Keratinocyte (primary cell): ENCODE measurements around the gene TCP11L2. TPM values are rescaled to one million over a fixed set of nuclear protein-coding genes. Genes with fewer than 3 reads are reported as not detected.
"Not testable (repeated sequence)": the region's sequence is repeated elsewhere in the genome, so short reads cannot be mapped to it uniquely, and the experiment has no call there.

Source experiments
- DNase-seq: peaks from one replicate; pipeline ENCODE4 v3.0.0-alpha.2; 2011; ENCODE audit warnings: low read depth, missing footprints, low spot score
- FAIRE-seq: peaks from 2 replicates; lab custom pipeline; 2011; peaks lifted over from hg19 to GRCh38; lab: Jason Lieb, UNC
- H2AFZ ChIP-seq: 2 replicates; pipeline ENCODE4 v1.6.0; 2012; ENCODE audit warnings: low read length, control low read depth, inconsistent platforms; ENCODE audit not compliant: control insufficient read depth
- H3K27ac ChIP-seq: 2 replicates; pipeline ENCODE4 v1.5.1; 2011; ENCODE audit warnings: low read length; ENCODE audit not compliant: control insufficient read depth, insufficient read depth
- H3K27me3 ChIP-seq: 3 replicates; pipeline ENCODE4 v1.6.0; 2011; ENCODE audit warnings: low read length; ENCODE audit not compliant: control insufficient read depth, insufficient read depth; ENCODE audit errors: extremely low read depth
- H3K36me3 ChIP-seq, 2 experiments: 2 replicates in 1 of 2; 3 replicates in 1 of 2; pipeline ENCODE4 v1.5.1; 2011; ENCODE audit warnings: low read length in 2 of 2, mild to moderate bottlenecking in 1 of 2; ENCODE audit not compliant: control insufficient read depth in 2 of 2, insufficient read depth in 2 of 2; ENCODE audit errors: extremely low read depth in 1 of 2
- H3K4me1 ChIP-seq: 3 replicates; pipeline ENCODE4 v1.5.1; 2011; ENCODE audit warnings: low read length; ENCODE audit not compliant: control insufficient read depth, insufficient read depth; ENCODE audit errors: extremely low read depth
- H3K4me2 ChIP-seq: 3 replicates; pipeline ENCODE4 v1.6.0; 2011; ENCODE audit warnings: low read depth, low read length; ENCODE audit not compliant: control insufficient read depth, insufficient read depth; ENCODE audit errors: extremely low read depth
- H3K4me3 ChIP-seq, 3 experiments: fragments of 200-600 bp in 1 of 3; sonication (generic) in 1 of 3; 2 replicates in 2 of 3; 3 replicates in 1 of 3; pipeline ENCODE4 v1.5.1; 2011 to 2016; ENCODE audit warnings: low read length in 3 of 3, mild to moderate bottlenecking in 3 of 3, control low read depth in 2 of 3, inconsistent platforms in 1 of 3, low read depth in 1 of 3, mixed read lengths in 1 of 3, mixed run types in 1 of 3, moderate library complexity in 1 of 3; ENCODE audit not compliant: control insufficient read depth in 2 of 3, insufficient read depth in 2 of 3; ENCODE audit errors: extremely low read depth in 1 of 3
- H3K79me2 ChIP-seq: 2 replicates; pipeline ENCODE4 v1.6.0; 2012; ENCODE audit warnings: low read length; ENCODE audit not compliant: control insufficient read depth, insufficient read depth
- H3K9ac ChIP-seq: 3 replicates; pipeline ENCODE4 v1.6.0; 2011; ENCODE audit warnings: low read length; ENCODE audit not compliant: control insufficient read depth, insufficient read depth; ENCODE audit errors: extremely low read depth
- H3K9me1 ChIP-seq: 3 replicates; pipeline ENCODE4 v1.6.0; 2011; ENCODE audit warnings: low read length; ENCODE audit not compliant: control insufficient read depth, insufficient read depth; ENCODE audit errors: extremely low read depth
- H3K9me3 ChIP-seq: 2 replicates; pipeline ENCODE4 v1.5.1; 2012; ENCODE audit warnings: low read depth, low read length; ENCODE audit not compliant: control insufficient read depth
- H4K20me1 ChIP-seq: 3 replicates; pipeline ENCODE4 v1.6.0; 2011; ENCODE audit warnings: low read length; ENCODE audit not compliant: control insufficient read depth, insufficient read depth; ENCODE audit errors: extremely low read depth
- CTCF ChIP-seq, 3 experiments: IDR thresholded peaks in 1 of 3; conservative IDR thresholded peaks in 1 of 3; optimal IDR thresholded peaks in 1 of 3; 2 replicates in 2 of 3; 3 replicates in 1 of 3; pipeline versions ENCODE3 to v1.5.1; 2011; ENCODE audit warnings: low read length in 3 of 3, mild to moderate bottlenecking in 3 of 3, moderate library complexity in 2 of 3, control low read depth in 1 of 3, inconsistent platforms in 1 of 3; ENCODE audit not compliant: insufficient read depth in 2 of 3; ENCODE audit errors: extremely low read depth in 1 of 3
- EZH2 ChIP-seq: IDR thresholded peaks from one replicate; pipeline ENCODE4 v1.6.1; 2012; ENCODE audit warnings: inconsistent platforms, mild to moderate bottlenecking, low read length, moderate library complexity
- dilution Hi-C: fragments of 300-500 bp; cut with MboI; formaldehyde crosslinking; loops from one replicate; pipeline ENCODE4 v1.7.0; 2020; ENCODE audit warnings: low sequenced_read_pairs; ENCODE audit not compliant: extremely low pct_ligation_motif_present
- polyA plus RNA-seq, 5 experiments: library from polyadenylated mRNA; depleted of rRNA in 3 of 5; stranded (reverse) in 3 of 5; stranded (forward) in 1 of 5; unstranded in 1 of 5; fragments of >200 nt; gene quantifications; 1 replicate in 1 of 5; 2 replicates in 3 of 5; 3 replicates in 1 of 5; pipeline versions ENCODE4 v1.2.1 to v1.2.3, GENCODE V29; 2011 to 2012; ENCODE audit warnings: missing spikeins in 2 of 5, low read depth in 1 of 5, low replicate concordance in 1 of 5

Gene TCP11L2
- polyA plus RNA-seq, 1 donor (not counting 4 experiments of a cell fraction or from before 2014, with no cell fraction given), result 6.1 TPM

GRCh38 chr12:106310687-106311086 lies 8.2 kb downstream of the TCP11L2 start:
- no peaks in the 10 kb centered on the region for H3K27me3 ChIP-seq
- DNase-seq (no peak), FAIRE-seq (no peak)
- no peak overlapping the region for H3K4me3 ChIP-seq
- H3K27ac ChIP-seq, result no peak overlapping the region
- no peaks in the 10 kb centered on the region for H3K9me1 ChIP-seq
- no peak overlapping the region for H3K9ac ChIP-seq
- dilution Hi-C loops, result no loop called here
- no peak overlapping the region for H3K4me2 ChIP-seq
- no peaks in the 10 kb centered on the region for H4K20me1 ChIP-seq
- H3K4me1 ChIP-seq, result peaks cover 19% of the 10 kb centered on the region
- TF ChIP-seq EZH2 (no peak), CTCF (optimal IDR thresholded peaks at IDR 0.05 in 1 of 3, IDR thresholded peaks at IDR 0.05 in 1 of 3, conservative IDR thresholded peaks at IDR 0.05 in 1 of 3; ENCODE audit: extremely low read depth in 1 of 3, insufficient read depth in 2 of 3, low read length in 3 of 3) (no peak)
- H2AFZ ChIP-seq, result no peak overlapping the region
- H3K79me2 ChIP-seq, result no peaks in the 10 kb centered on the region
- no peaks in the 10 kb centered on the region for H3K9me3 ChIP-seq
- peaks cover 0 to 3% of the 10 kb centered on the region in 2 experiments for H3K36me3 ChIP-seq

GRCh38 chr12:106311139-106311538 lies 8.6 kb downstream of the TCP11L2 start:
- DNase-seq (no peak), FAIRE-seq (no peak)
- H3K36me3 ChIP-seq, result peaks cover 0 to 3% of the 10 kb centered on the region in 2 experiments
- no peaks in the 10 kb centered on the region for H3K79me2 ChIP-seq
- H3K9me3 ChIP-seq, result no peaks in the 10 kb centered on the region
- H3K4me1 ChIP-seq, result peaks cover 19% of the 10 kb centered on the region
- TF ChIP-seq EZH2, result no peak
- no peak for TF ChIP-seq CTCF (optimal IDR thresholded peaks at IDR 0.05 in 1 of 3, IDR thresholded peaks at IDR 0.05 in 1 of 3, conservative IDR thresholded peaks at IDR 0.05 in 1 of 3; ENCODE audit: extremely low read depth in 1 of 3, insufficient read depth in 2 of 3, low read length in 3 of 3)
- H3K4me3 ChIP-seq, result no peak overlapping the region
- dilution Hi-C loops, result no loop called here
- no peak overlapping the region for H2AFZ ChIP-seq
- H3K27ac ChIP-seq, result no peak overlapping the region
- H3K9me1 ChIP-seq, result no peaks in the 10 kb centered on the region
- no peaks in the 10 kb centered on the region for H4K20me1 ChIP-seq
- H3K9ac ChIP-seq, result no peak overlapping the region
- no peak overlapping the region for H3K4me2 ChIP-seq
- H3K27me3 ChIP-seq, result no peaks in the 10 kb centered on the region

- H3K9me3 ChIP-seq, H3K27me3 ChIP-seq, H3K36me3 ChIP-seq, H3K9ac ChIP-seq, H2AFZ ChIP-seq, H3K27ac ChIP-seq, H3K9me1 ChIP-seq, DNase-seq, H3K4me3 ChIP-seq, H4K20me1 ChIP-seq, dilution Hi-C loops, FAIRE-seq, H3K4me2 ChIP-seq, H3K79me2 ChIP-seq: not testable (repeated sequence)
- H3K4me1 ChIP-seq, result peaks cover 25% of the 10 kb centered on the region
Observed at GRCh38 chr12:106313413-106313812, 10.9 kb downstream of the TCP11L2 start.
